CD8-positive, alpha-beta memory T cell (primary cell): Measurements from ENCODE around the gene IQCH. TPM values are rescaled to one million over a fixed set of nuclear protein-coding genes. Genes with fewer than 3 reads are reported as not detected.

Experiments
- CTCF ChIA-PET: fragments of 350-600 bp; sonication (Branson Sonifier 250); formaldehyde crosslinking; loops from one replicate; lab custom pipeline; 2021; ENCODE audit warnings: antibody characterized with exemption; lab: Charles Lee
- POLR2A ChIA-PET: fragments of 350-600 bp; sonication (Branson Sonifier 250); formaldehyde crosslinking; loops from one replicate; lab custom pipeline; 2021; ENCODE audit warnings: antibody characterized with exemption; lab: Charles Lee
- DNase-seq, 5 donors: peaks; one replicate each; pipeline versions ENCODE4 v3.0.0 to v3.0.0-alpha.2; 2020 to 2022; ENCODE audit warnings: mixed read lengths in 1 of 5
- H3K27ac ChIP-seq: one replicate; pipeline ENCODE4 v1.7.0; 2013; ENCODE audit warnings: low read depth, mild to moderate bottlenecking, low read length, moderate library complexity
- H3K27me3 ChIP-seq: 2 replicates; pipeline ENCODE4 v1.7.0; 2013; ENCODE audit warnings: low read length, mild to moderate bottlenecking; ENCODE audit not compliant: insufficient read depth, poor library complexity, severe bottlenecking
- H3K36me3 ChIP-seq: 2 replicates; pipeline ENCODE4 v1.7.0; 2013; ENCODE audit warnings: mild to moderate bottlenecking, low read length, moderate library complexity; ENCODE audit not compliant: insufficient read depth
- H3K4me1 ChIP-seq: 2 replicates; pipeline ENCODE4 v1.7.0; 2013; ENCODE audit warnings: mild to moderate bottlenecking, low read length, moderate library complexity; ENCODE audit not compliant: insufficient read depth
- H3K4me3 ChIP-seq: 2 replicates; pipeline ENCODE4 v1.7.0; 2013; ENCODE audit warnings: mild to moderate bottlenecking, low read length
- H3K9me3 ChIP-seq: 2 replicates; pipeline ENCODE4 v1.7.0; 2013; ENCODE audit warnings: mild to moderate bottlenecking, low read length
- H3K27ac Mint-ChIP-seq, 8 donors: one replicate each; pipeline ENCODE4 v1.8.0; 2020 to 2021; ENCODE audit warnings: mixed read lengths in 8 of 8, mild to moderate bottlenecking in 6 of 8, inconsistent platforms in 3 of 8, moderate library complexity in 3 of 8
- H3K27me3 Mint-ChIP-seq, 2 donors: one replicate each; pipeline ENCODE4 v1.8.0; 2020 to 2021; ENCODE audit warnings: mixed read lengths in 2 of 2, mild to moderate bottlenecking in 1 of 2, moderate library complexity in 1 of 2
- H3K36me3 Mint-ChIP-seq, 3 donors: one replicate each; pipeline ENCODE4 v1.8.0; 2020 to 2021; ENCODE audit warnings: mixed read lengths in 3 of 3, inconsistent platforms in 1 of 3, mild to moderate bottlenecking in 1 of 3
- H3K4me1 Mint-ChIP-seq, 3 donors: one replicate each; pipeline ENCODE4 v1.8.0; 2020 to 2021; ENCODE audit warnings: mixed read lengths in 3 of 3, inconsistent platforms in 1 of 3, mild to moderate bottlenecking in 1 of 3
- H3K4me3 Mint-ChIP-seq, 7 donors: one replicate each; pipeline ENCODE4 v1.8.0; 2020 to 2021; ENCODE audit warnings: mixed read lengths in 7 of 7, mild to moderate bottlenecking in 6 of 7, moderate library complexity in 4 of 7, inconsistent platforms in 2 of 7
- H3K9me3 Mint-ChIP-seq, 5 donors: one replicate each; pipeline ENCODE4 v1.8.0; 2020 to 2022; ENCODE audit warnings: mixed read lengths in 5 of 5, mild to moderate bottlenecking in 3 of 5, moderate library complexity in 2 of 5, inconsistent platforms in 1 of 5
- polyA plus RNA-seq: library from polyadenylated mRNA; unstranded; fragments of 300-500 nt; fragmentation: Illumina TruSeq; gene quantifications from one replicate; pipeline ENCODE4 v1.2.3, GENCODE V29; 2021
- total RNA-seq, 2 experiments: library from RNA; stranded (reverse); gene quantifications; one replicate each; pipeline ENCODE4 v1.2.3, GENCODE V29; 2021

The IQCH gene
- total and polyA plus RNA-seq, 3 experiments from 2014 or later: 0.52 to 1.3 (median 1.0) TPM

GRCh38 chr15:67456677-67457529 is 202.3 kb downstream of the IQCH start:
- Histone ChIP-seq H3K9me3 (no peaks in the 10 kb centered on the region), H3K36me3 (no peaks in the 10 kb centered on the region), H3K27me3 (peaks cover 4% of the 10 kb centered on the region), H3K4me3 (no peak overlapping the region), H3K27ac (no peak overlapping the region), H3K4me1 (no peaks in the 10 kb centered on the region)
- Mint-ChIP-seq H3K9me3 (no peaks in the 10 kb centered on the region), H3K4me1 (peaks cover 0 to 3% (median 3%) of the 10 kb centered on the region in 3 donors), H3K36me3 (peaks cover 3 to 4% (median 3%) of the 10 kb centered on the region in 3 donors), H3K27ac (peak overlapping the region in 1 of 8 donors; percentile 1), H3K4me3 (no peak overlapping the region), H3K27me3 (peaks cover 0 to 4% of the 10 kb centered on the region in 2 donors)
- CTCF ChIA-PET: interaction anchor here (0.9 to 4.4 kb wide), 11 partner anchors 9 to 384 kb away, joined by 3 to 55 read pairs (median 5); no protein-coding TSS in a partner anchor
- peak; percentile 59 to 86 (median 70) for DNase-seq
- POLR2A ChIA-PET: interaction anchor here (0.8 kb wide), 1 partner anchor 379 kb away, joined by 3 read pairs; no protein-coding TSS in a partner anchor

GRCh38 chr15:67458331-67459029 is 203.9 kb downstream of the IQCH start:
- H3K9me3 ChIP-seq: no peaks in the 10 kb centered on the region
- H3K4me1 Mint-ChIP-seq: peaks cover 0 to 3% (median 3%) of the 10 kb centered on the region in 3 donors
- no peaks in the 10 kb centered on the region for H3K36me3 ChIP-seq
- no peak for DNase-seq
- H3K9me3 Mint-ChIP-seq: no peaks in the 10 kb centered on the region
- no peak overlapping the region for H3K4me3 ChIP-seq
- peaks cover 3 to 4% (median 3%) of the 10 kb centered on the region in 3 donors for H3K36me3 Mint-ChIP-seq
- ChIA-PET POLR2A (interaction anchor here (0.6 kb wide), 1 partner anchor 616 kb away, joined by 11 read pairs; no protein-coding TSS in a partner anchor), CTCF (interaction anchor here (0.7 to 4.4 kb wide), 3 partner anchors 24 to 378 kb away, joined by 3 to 55 read pairs (median 4); no protein-coding TSS in a partner anchor)
- peaks cover 4% of the 10 kb centered on the region for H3K27me3 ChIP-seq
- H3K4me3 Mint-ChIP-seq: no peak overlapping the region
- peaks cover 0 to 4% of the 10 kb centered on the region in 2 donors for H3K27me3 Mint-ChIP-seq
- peak overlapping the region in 3 of 8 donors; percentile 9 to 59 (median 16) for H3K27ac Mint-ChIP-seq
- H3K27ac ChIP-seq: no peak overlapping the region
- H3K4me1 ChIP-seq: no peaks in the 10 kb centered on the region

DNA sequence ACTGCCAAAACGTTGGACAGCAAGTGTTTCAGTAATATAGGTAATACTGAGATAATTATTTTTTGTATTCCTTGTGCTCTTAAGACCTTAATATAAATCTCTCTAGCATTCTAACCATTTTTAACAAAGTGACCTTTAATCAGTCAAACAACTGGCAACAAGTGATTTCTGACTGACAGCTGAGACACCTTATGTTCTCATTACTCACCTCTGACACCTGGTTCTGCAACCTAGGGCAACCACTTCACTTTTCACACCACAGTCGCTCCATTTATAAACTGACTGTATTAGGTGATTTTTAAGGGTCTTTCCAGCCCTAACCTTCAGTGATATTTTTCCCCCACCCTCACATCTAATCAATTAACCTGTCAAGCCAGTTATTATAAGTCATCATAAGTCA is 205.9 kb downstream of the IQCH start:
- Mint-ChIP-seq H3K9me3 (no peaks in the 10 kb centered on the region), H3K36me3 (peaks cover 0 to 3% (median 2%) of the 10 kb centered on the region in 3 donors), H3K4me3 (no peak overlapping the region), H3K27me3 (peaks cover 0 to 4% of the 10 kb centered on the region in 2 donors), H3K27ac (no peak overlapping the region), H3K4me1 (peaks cover 0 to 3% (median 3%) of the 10 kb centered on the region in 3 donors)
- Histone ChIP-seq H3K27me3 (peaks cover 4% of the 10 kb centered on the region), H3K4me1 (no peaks in the 10 kb centered on the region), H3K27ac (no peak overlapping the region), H3K4me3 (no peak overlapping the region), H3K9me3 (no peaks in the 10 kb centered on the region), H3K36me3 (no peaks in the 10 kb centered on the region)
- POLR2A ChIA-PET: no interaction called here
- CTCF ChIA-PET: interaction anchor here (4.4 kb wide), 1 partner anchor 376 kb away, joined by 55 read pairs; no protein-coding TSS in a partner anchor
- no peak for DNase-seq

- CTCF ChIA-PET: no interaction called here
- H3K36me3 Mint-ChIP-seq: peaks cover 0 to 3% (median 2%) of the 10 kb centered on the region in 3 donors
Measured at GRCh38 chr15:67461735-67462134, 207.1 kb downstream of the IQCH start.

DNA sequence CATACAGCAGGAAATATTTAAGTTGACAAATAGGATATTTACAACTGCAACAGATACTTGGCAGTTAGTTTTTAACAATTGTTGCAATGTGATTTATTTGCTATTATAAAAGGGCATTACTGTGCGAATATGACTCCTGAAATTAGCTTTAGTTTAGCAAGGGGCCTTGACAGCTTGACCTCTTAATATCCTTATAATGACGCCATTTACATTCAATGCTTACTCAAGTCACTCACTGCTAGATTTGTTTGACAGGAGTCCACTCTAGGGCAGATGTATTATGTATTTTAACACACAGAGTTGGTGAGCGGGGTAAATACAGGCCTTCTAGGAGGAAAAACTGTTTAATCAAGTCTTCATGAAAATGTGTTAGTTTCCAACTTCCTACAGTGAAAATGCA is 208.3 kb downstream of the IQCH start:
- DNase-seq: no peak
- POLR2A ChIA-PET: no interaction called here
- CTCF ChIA-PET: interaction anchor here (1.5 kb wide), 1 partner anchor 373 kb away, joined by 4 read pairs; no protein-coding TSS in a partner anchor
- no peaks in the 10 kb centered on the region for H3K4me1 Mint-ChIP-seq
- Histone ChIP-seq H3K9me3 (no peaks in the 10 kb centered on the region), H3K36me3 (no peaks in the 10 kb centered on the region), H3K4me1 (no peaks in the 10 kb centered on the region), H3K27me3 (no peaks in the 10 kb centered on the region), H3K4me3 (no peak overlapping the region), H3K27ac (no peak overlapping the region)
- no peaks in the 10 kb centered on the region for H3K9me3 Mint-ChIP-seq
- H3K36me3 Mint-ChIP-seq: peaks cover 0 to 3% (median 2%) of the 10 kb centered on the region in 3 donors
- H3K27me3 Mint-ChIP-seq: no peaks in the 10 kb centered on the region
- H3K27ac Mint-ChIP-seq: no peak overlapping the region
- no peak overlapping the region for H3K4me3 Mint-ChIP-seq

More at GRCh38 chr15:67461735-67462134, 207.1 kb downstream of the IQCH start:
- Histone ChIP-seq H3K4me1 (no peaks in the 10 kb centered on the region), H3K27me3 (peaks cover 1% of the 10 kb centered on the region), H3K27ac (no peak overlapping the region), H3K9me3 (no peaks in the 10 kb centered on the region), H3K36me3 (no peaks in the 10 kb centered on the region), H3K4me3 (no peak overlapping the region)
- no peak overlapping the region for H3K4me3 Mint-ChIP-seq
- H3K9me3 Mint-ChIP-seq: no peaks in the 10 kb centered on the region
- DNase-seq: no peak
- peaks cover 0 to 2% (median 1%) of the 10 kb centered on the region in 3 donors for H3K4me1 Mint-ChIP-seq
- no peak overlapping the region for H3K27ac Mint-ChIP-seq
- H3K27me3 Mint-ChIP-seq: peaks cover 0 to under 1% of the 10 kb centered on the region in 2 donors
- POLR2A ChIA-PET: no interaction called here

DNA sequence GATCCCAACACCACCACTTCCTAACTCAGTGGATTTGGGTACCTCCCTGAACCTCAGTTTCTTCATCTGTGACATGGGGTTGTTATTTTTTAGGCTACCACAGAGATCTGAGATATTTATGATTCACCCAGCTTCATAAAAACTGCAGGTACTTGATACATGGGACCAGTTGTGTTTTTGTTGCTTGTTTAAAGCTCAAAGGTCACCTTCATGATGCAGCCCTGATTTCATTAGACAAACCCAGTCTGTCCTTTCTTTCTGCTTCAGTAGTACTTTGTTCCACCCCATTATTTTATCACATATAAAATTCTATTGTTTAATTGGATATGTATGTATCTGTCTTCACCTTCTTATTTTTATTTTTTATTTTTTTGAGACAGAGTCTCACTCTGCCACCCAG is 208.9 kb downstream of the IQCH start:
- H3K9me3 Mint-ChIP-seq: no peaks in the 10 kb centered on the region
- H3K27ac Mint-ChIP-seq: no peak overlapping the region
- H3K36me3 Mint-ChIP-seq: peaks cover 0 to 2% (median 2%) of the 10 kb centered on the region in 3 donors
- H3K4me1 Mint-ChIP-seq: no peaks in the 10 kb centered on the region
- no peaks in the 10 kb centered on the region for H3K4me1 ChIP-seq
- no peak overlapping the region for H3K4me3 Mint-ChIP-seq
- DNase-seq: no peak
- no peaks in the 10 kb centered on the region for H3K27me3 ChIP-seq
- no peak overlapping the region for H3K27ac ChIP-seq
- POLR2A ChIA-PET: no interaction called here
- no peaks in the 10 kb centered on the region for H3K36me3 ChIP-seq
- CTCF ChIA-PET: interaction anchor here (1.5 kb wide), 1 partner anchor 373 kb away, joined by 4 read pairs; no protein-coding TSS in a partner anchor
- no peak overlapping the region for H3K4me3 ChIP-seq
- no peaks in the 10 kb centered on the region for H3K9me3 ChIP-seq
- no peaks in the 10 kb centered on the region for H3K27me3 Mint-ChIP-seq

GRCh38 chr15:67465196-67465952 is 210.8 kb downstream of the IQCH start:
- Mint-ChIP-seq H3K4me1 (no peaks in the 10 kb centered on the region), H3K27ac (no peak overlapping the region)
- CTCF ChIA-PET: interaction anchor here (1.8 kb wide), 1 partner anchor 8 kb away, joined by 5 read pairs; no protein-coding TSS in a partner anchor

More at GRCh38 chr15:67465196-67465952, 210.8 kb downstream of the IQCH start:
- Mint-ChIP-seq H3K27me3 (no peaks in the 10 kb centered on the region), H3K36me3 (peaks cover 0 to 2% (median 0%) of the 10 kb centered on the region in 3 donors), H3K9me3 (no peaks in the 10 kb centered on the region), H3K4me3 (no peak overlapping the region)
- Histone ChIP-seq H3K27me3 (no peaks in the 10 kb centered on the region), H3K9me3 (no peaks in the 10 kb centered on the region), H3K36me3 (no peaks in the 10 kb centered on the region), H3K27ac (no peak overlapping the region), H3K4me1 (no peaks in the 10 kb centered on the region), H3K4me3 (no peak overlapping the region)
- no peak for DNase-seq
- POLR2A ChIA-PET: no interaction called here
